A673 (cell line): ENCODE data around the gene ATP6V1C2.

Experiments
- CTCF ChIP-seq: fragments of 300-800, 200-600 bp; sonication (generic); conservative IDR thresholded peaks from 2 replicates; pipeline ENCODE4 v1.5.1; 2017; ENCODE audit warnings: low read depth, mild to moderate bottlenecking, antibody characterized with exemption, low read length, moderate library complexity, mixed read lengths
- EZH2 ChIP-seq: fragments of 200-600 bp; sonication (generic); IDR thresholded peaks from 2 replicates; pipeline ENCODE4 v1.6.1; 2017; ENCODE audit warnings: borderline replicate concordance, low read depth, mild to moderate bottlenecking, mixed read lengths, antibody characterized with exemption, low read length; ENCODE audit not compliant: poor library complexity, severe bottlenecking

DNA sequence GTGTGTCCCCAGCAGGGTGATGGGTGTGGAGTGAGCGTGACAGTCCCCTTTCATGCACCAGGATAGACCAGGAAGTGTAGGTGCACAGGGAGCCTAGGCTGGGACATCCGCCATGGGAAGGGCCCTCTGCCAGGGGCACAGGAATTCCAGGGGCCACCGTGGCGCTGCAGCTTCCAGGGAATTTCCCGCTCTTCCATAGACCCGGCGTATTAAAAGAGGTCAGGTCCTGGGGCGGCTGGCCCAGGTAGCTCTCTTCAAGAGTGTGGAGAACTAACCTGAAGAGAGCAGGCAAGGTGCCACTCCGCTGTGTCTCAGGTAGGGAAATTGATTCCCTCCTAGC lies 42.0 kb downstream of the ATP6V1C2 start:
- no peak for TF ChIP-seq CTCF
- TF ChIP-seq EZH2 = no peak
